SK-N-SH (cell line): Measurements from ENCODE around the gene CUL1. TPM values are rescaled to one million over a fixed set of nuclear protein-coding genes. Genes with fewer than 3 reads are reported as not detected.

Experiments used
- CTCF ChIA-PET: fragments of 300-600, 350-600 bp; formaldehyde crosslinking; extraction: SDS; loops from one replicate; lab custom pipeline; 2021; lab: Yijun Ruan, JAX
- POLR2A ChIA-PET: fragments of 350-600 bp; sonication (Branson Sonifier 250); formaldehyde crosslinking; extraction: SDS; loops from one replicate; lab custom pipeline; 2020; ENCODE audit warnings: antibody characterized with exemption, inconsistent platforms; lab: Yijun Ruan, JAX
- DNase-seq: peaks from one replicate; pipeline ENCODE4 v3.0.0; 2012
- H2AFZ ChIP-seq: fragments of 200-600 bp; sonication (generic); 2 replicates; pipeline ENCODE4 v1.8.1; 2016; ENCODE audit warnings: antibody characterized with exemption, mild to moderate bottlenecking, low read depth
- H3F3A ChIP-seq: fragments of 200-600 bp; sonication (generic); replicated peaks from 2 replicates; pipeline ENCODE3; 2016; ENCODE audit warnings: antibody characterized with exemption, mild to moderate bottlenecking; ENCODE audit not compliant: insufficient read depth
- H3K27ac ChIP-seq, 2 experiments: fragments of 200-500 bp in 1 of 2; fragments of 200-600 bp in 1 of 2; sonication (Bioruptor generic) in 1 of 2; sonication (generic), shearing (Covaris generic) in 1 of 2; 2 replicates each; pipeline versions ENCODE4 v1.5.1 to v1.6.1; 2014 to 2016; ENCODE audit warnings: low read depth in 2 of 2, inconsistent platforms in 1 of 2, low read length in 1 of 2, mild to moderate bottlenecking in 1 of 2, mixed read lengths in 1 of 2
- H3K27me3 ChIP-seq: fragments of 200-600 bp; sonication (generic), shearing (Covaris generic); 2 replicates; pipeline ENCODE4 v1.6.1; 2016; ENCODE audit warnings: mixed run types; ENCODE audit not compliant: insufficient read depth
- H3K36me3 ChIP-seq, 2 experiments: fragments of 200-500 bp in 1 of 2; fragments of 200-600 bp in 1 of 2; sonication (Bioruptor generic) in 1 of 2; sonication (generic) in 1 of 2; replicated peaks in 1 of 2; 2 replicates each; pipeline versions ENCODE3 to v1.5.1; 2014 to 2016; ENCODE audit warnings: low read length in 1 of 2, mild to moderate bottlenecking in 1 of 2; ENCODE audit not compliant: insufficient read depth in 2 of 2, control insufficient read depth in 1 of 2
- H3K4me1 ChIP-seq, 2 experiments: fragments of 200-500 bp in 1 of 2; fragments of 200-600 bp in 1 of 2; sonication (Bioruptor generic) in 1 of 2; sonication (generic), shearing (Covaris generic) in 1 of 2; 2 replicates each; pipeline versions ENCODE4 v1.5.1 to v1.6.1; 2014 to 2016; ENCODE audit warnings: low read depth in 1 of 2, low read length in 1 of 2, mixed run types in 1 of 2; ENCODE audit not compliant: insufficient read depth in 2 of 2, control insufficient read depth in 1 of 2
- H3K4me2 ChIP-seq: fragments of 200-600 bp; sonication (generic), shearing (Covaris generic); 2 replicates; pipeline ENCODE4 v1.6.1; 2017; ENCODE audit warnings: mixed run types
- H3K4me3 ChIP-seq, 2 experiments: fragments of 200-500 bp in 1 of 2; fragments of 200-600 bp in 1 of 2; sonication (Bioruptor generic) in 1 of 2; sonication (generic), shearing (Covaris generic) in 1 of 2; 2 replicates each; pipeline versions ENCODE4 v1.5.1 to v1.8.1; 2014 to 2016; ENCODE audit warnings: low read depth in 2 of 2, inconsistent platforms in 1 of 2, low read length in 1 of 2, mild to moderate bottlenecking in 1 of 2, mixed read lengths in 1 of 2, moderate library complexity in 1 of 2
- H3K79me2 ChIP-seq: fragments of 200-600 bp; sonication (generic); 2 replicates; pipeline ENCODE4 v1.8.1; 2017; ENCODE audit warnings: mild to moderate bottlenecking; ENCODE audit not compliant: insufficient read depth
- H3K9ac ChIP-seq: fragments of 200-600 bp; sonication (generic); 2 replicates; pipeline ENCODE4 v1.6.1; 2017; ENCODE audit warnings: mixed run types
- H3K9me2 ChIP-seq: fragments of 200-600 bp; sonication (generic); 2 replicates; pipeline ENCODE4 v1.6.1; 2017; ENCODE audit warnings: mixed run types
- H3K9me3 ChIP-seq: fragments of 200-600 bp; sonication (generic); 2 replicates; pipeline ENCODE4 v1.6.1; 2017; ENCODE audit warnings: mixed run types, mild to moderate bottlenecking, moderate library complexity
- H4K20me1 ChIP-seq: fragments of 200-600 bp; sonication (generic); 2 replicates; pipeline ENCODE4 v1.6.1; 2017; ENCODE audit warnings: mild to moderate bottlenecking, mixed run types; ENCODE audit not compliant: insufficient read depth
- EP300 ChIP-seq, 2 experiments: IDR thresholded peaks; 2 replicates each; pipeline versions ENCODE4 v1.4.0 to v1.6.1; 2012; ENCODE audit warnings: borderline replicate concordance in 1 of 2, low read depth in 1 of 2, low read length in 1 of 2
- EZH2phosphoT487 ChIP-seq: fragments of 200-600 bp; sonication (generic); IDR thresholded peaks from 2 replicates; pipeline ENCODE4 v1.6.1; 2017; ENCODE audit warnings: low read depth, mixed run types, mild to moderate bottlenecking, antibody characterized with exemption, moderate library complexity, borderline replicate concordance
- FOXJ3 ChIP-seq: sonication (generic); formaldehyde crosslinking; IDR thresholded peaks from 2 replicates; pipeline ENCODE4 v1.5.1; 2020; ENCODE audit warnings: mild to moderate bottlenecking, missing genetic modification reagents
- FOXM1 ChIP-seq: IDR thresholded peaks from 2 replicates; pipeline ENCODE4 v1.4.0; 2012; ENCODE audit warnings: low read depth, mild to moderate bottlenecking
- GABPA ChIP-seq: IDR thresholded peaks from 2 replicates; pipeline ENCODE4 v1.4.0; 2012; ENCODE audit warnings: low read depth, mild to moderate bottlenecking
- GATA2 ChIP-seq: sonication (generic); formaldehyde crosslinking; IDR thresholded peaks from 2 replicates; pipeline ENCODE4 v1.5.0; 2020; ENCODE audit warnings: mild to moderate bottlenecking, missing genetic modification reagents
- JUND ChIP-seq: IDR thresholded peaks from 2 replicates; pipeline ENCODE4 v1.4.0; 2012
- NFIC ChIP-seq: IDR thresholded peaks from 2 replicates; pipeline ENCODE4 v1.4.0; 2012; ENCODE audit warnings: borderline replicate concordance
- NRF1 ChIP-seq: IDR thresholded peaks from 2 replicates; pipeline ENCODE4 v1.6.1; 2012; ENCODE audit warnings: low read depth, mild to moderate bottlenecking, low read length
- RAD21 ChIP-seq: IDR thresholded peaks from 2 replicates; pipeline ENCODE4 v1.6.1; 2012; ENCODE audit warnings: mild to moderate bottlenecking, low read length
- RCOR1 ChIP-seq: fragments of 150-350 bp; IDR thresholded peaks from 2 replicates; pipeline ENCODE4 v1.6.1; 2017; ENCODE audit warnings: antibody characterized with exemption, low read length
- RXRA ChIP-seq: IDR thresholded peaks from 2 replicates; pipeline ENCODE4 v1.4.0; 2012; ENCODE audit warnings: low read depth, mild to moderate bottlenecking, borderline replicate concordance
- SMC3 ChIP-seq: IDR thresholded peaks from 2 replicates; pipeline ENCODE4 v1.6.1; 2012; ENCODE audit warnings: low read depth, low read length, improper control_type of control experiment
- YY1 ChIP-seq: IDR thresholded peaks from 2 replicates; pipeline ENCODE4 v1.4.0; 2012; ENCODE audit warnings: low read depth, mild to moderate bottlenecking
- WGBS: methylation state at CpG from one replicate; pipeline ENCODE4 v1.1.6; 2017; ENCODE audit warnings: low lambda C conversion rate; 5-methylcytosine and 5-hydroxymethylcytosine counted together
- polyA plus RNA-seq, 3 experiments: library from polyadenylated mRNA; depleted of rRNA; stranded (reverse); fragments of >200 nt; gene quantifications; 2 replicates each; pipeline ENCODE4 v1.2.3, GENCODE V29; 2012
- TF ChIP-seq, protein P1 (sequence below): IDR thresholded peaks from 2 replicates; pipeline ENCODE4 v1.4.0; 2012; ENCODE audit warnings: low read depth
- TF ChIP-seq, protein P2 (sequence below): fragments of 150-350 bp; IDR thresholded peaks from 2 replicates; pipeline ENCODE4 v1.6.1; 2016; ENCODE audit warnings: mild to moderate bottlenecking, low read depth, low read length
- TF ChIP-seq, protein P3 (sequence below): IDR thresholded peaks from 2 replicates; pipeline ENCODE4; 2012

The CUL1 gene
- polyA plus RNA-seq, 1 of the 3 experiments (the other 2 are of a cell fraction), result 45.2 TPM

DNA sequence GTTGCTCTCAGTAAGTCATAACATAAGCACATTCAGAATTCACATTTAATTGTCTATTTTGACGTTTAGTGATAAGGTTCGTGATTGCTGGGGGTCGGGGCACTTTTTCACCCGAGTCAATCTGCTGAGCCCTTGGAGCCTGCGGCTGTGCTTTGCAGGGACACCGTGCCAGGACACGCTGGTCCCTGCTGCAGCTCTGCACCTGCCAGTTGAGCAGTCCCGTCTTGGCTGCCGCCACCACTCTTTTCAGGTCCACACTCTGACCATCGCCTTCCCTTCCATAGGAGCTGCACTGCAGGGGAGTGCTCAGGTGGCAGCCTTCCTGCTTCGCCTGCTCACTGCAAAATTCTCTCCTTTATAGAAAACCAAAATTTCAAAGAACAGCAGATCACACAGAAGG lies 36.4 kb downstream of the CUL1 start:
- no peak overlapping the region for H3K9ac ChIP-seq
- H3K27me3 ChIP-seq, result no peaks in the 10 kb centered on the region
- H3K79me2 ChIP-seq, result peaks cover 98% of the 10 kb centered on the region
- peaks cover 57% of the 10 kb centered on the region for H4K20me1 ChIP-seq
- no peak overlapping the region for H3K4me3 ChIP-seq
- no peak overlapping the region for H2AFZ ChIP-seq
- peaks cover 7 to 17% of the 10 kb centered on the region in 2 experiments; a peak in 2 of 4 replicates for H3K4me1 ChIP-seq
- DNase-seq, result no peak
- 96% methylated on average over 11 of the region's 11 CpGs for whole genome bisulfite sequencing
- H3F3A ChIP-seq, result peaks cover 21% of the 10 kb centered on the region
- H3K9me3 ChIP-seq, result no peaks in the 10 kb centered on the region
- POLR2A ChIA-PET, result no interaction called here
- CTCF ChIA-PET, result no interaction called here
- H3K27ac ChIP-seq, result no peak overlapping the region
- H3K36me3 ChIP-seq, result peaks cover 55 to 59% of the 10 kb centered on the region in 2 experiments
- no peaks in the 10 kb centered on the region for H3K9me2 ChIP-seq
- H3K4me2 ChIP-seq, result no peak overlapping the region
- no peak for TF ChIP-seq RAD21
- TF ChIP-seq EZH2phosphoT487, result no peak
- no peak for TF ChIP-seq RXRA
- TF ChIP-seq, protein P1, sequence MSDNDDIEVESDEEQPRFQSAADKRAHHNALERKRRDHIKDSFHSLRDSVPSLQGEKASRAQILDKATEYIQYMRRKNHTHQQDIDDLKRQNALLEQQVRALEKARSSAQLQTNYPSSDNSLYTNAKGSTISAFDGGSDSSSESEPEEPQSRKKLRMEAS, result no peak
- no peak for TF ChIP-seq RCOR1
- no peak for TF ChIP-seq FOXM1
- no peak for TF ChIP-seq EP300 (IDR thresholded peaks at IDR 0.05; ENCODE audit: borderline replicate concordance in 1 of 2, low read depth in 1 of 2, low read length in 1 of 2)
- TF ChIP-seq, protein P2, sequence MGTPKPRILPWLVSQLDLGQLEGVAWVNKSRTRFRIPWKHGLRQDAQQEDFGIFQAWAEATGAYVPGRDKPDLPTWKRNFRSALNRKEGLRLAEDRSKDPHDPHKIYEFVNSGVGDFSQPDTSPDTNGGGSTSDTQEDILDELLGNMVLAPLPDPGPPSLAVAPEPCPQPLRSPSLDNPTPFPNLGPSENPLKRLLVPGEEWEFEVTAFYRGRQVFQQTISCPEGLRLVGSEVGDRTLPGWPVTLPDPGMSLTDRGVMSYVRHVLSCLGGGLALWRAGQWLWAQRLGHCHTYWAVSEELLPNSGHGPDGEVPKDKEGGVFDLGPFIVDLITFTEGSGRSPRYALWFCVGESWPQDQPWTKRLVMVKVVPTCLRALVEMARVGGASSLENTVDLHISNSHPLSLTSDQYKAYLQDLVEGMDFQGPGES, result no peak
- TF ChIP-seq, protein P3, sequence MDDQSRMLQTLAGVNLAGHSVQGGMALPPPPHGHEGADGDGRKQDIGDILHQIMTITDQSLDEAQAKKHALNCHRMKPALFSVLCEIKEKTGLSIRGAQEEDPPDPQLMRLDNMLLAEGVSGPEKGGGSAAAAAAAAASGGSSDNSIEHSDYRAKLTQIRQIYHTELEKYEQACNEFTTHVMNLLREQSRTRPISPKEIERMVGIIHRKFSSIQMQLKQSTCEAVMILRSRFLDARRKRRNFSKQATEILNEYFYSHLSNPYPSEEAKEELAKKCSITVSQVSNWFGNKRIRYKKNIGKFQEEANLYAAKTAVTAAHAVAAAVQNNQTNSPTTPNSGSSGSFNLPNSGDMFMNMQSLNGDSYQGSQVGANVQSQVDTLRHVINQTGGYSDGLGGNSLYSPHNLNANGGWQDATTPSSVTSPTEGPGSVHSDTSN, result no peak
- no peak for TF ChIP-seq NFIC
- TF ChIP-seq JUND, result no peak
- no peak for TF ChIP-seq NRF1
- no peak for TF ChIP-seq YY1
- TF ChIP-seq FOXJ3, result no peak
- no peak for TF ChIP-seq SMC3

DNA sequence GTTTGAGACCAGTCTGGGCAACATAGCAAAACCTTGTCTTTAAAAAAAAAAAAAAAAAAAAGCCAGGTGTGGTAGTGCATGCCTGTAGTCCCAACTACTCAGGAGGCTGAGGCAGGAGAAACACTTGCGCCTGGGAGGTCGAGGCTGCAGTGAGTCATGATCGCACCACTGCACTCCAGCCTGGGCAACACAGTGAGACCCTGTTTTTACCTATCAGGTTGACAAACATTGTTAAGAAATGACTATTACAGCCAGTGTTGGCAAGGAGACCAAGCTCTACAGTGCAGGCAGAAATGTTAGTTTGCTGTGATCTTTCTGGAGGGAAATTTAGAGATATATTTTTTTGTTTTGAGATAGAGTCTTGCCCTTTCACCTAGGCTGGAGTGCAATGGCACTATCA lies 37.3 kb downstream of the CUL1 start:
- no peak for DNase-seq
- Histone ChIP-seq H2AFZ (no peak overlapping the region), H3K4me1 (peaks cover 7 to 13% of the 10 kb centered on the region in 2 experiments; a peak in 2 of 4 replicates), H3K36me3 (peaks cover 58 to 60% of the 10 kb centered on the region in 2 experiments), H3K9me3 (no peaks in the 10 kb centered on the region), H3K27ac (no peak overlapping the region), H3K4me2 (no peak overlapping the region), H3K9me2 (no peaks in the 10 kb centered on the region), H3K4me3 (no peak overlapping the region), H3K27me3 (no peaks in the 10 kb centered on the region), H3F3A (peaks cover 18% of the 10 kb centered on the region), H4K20me1 (peaks cover 52% of the 10 kb centered on the region), H3K9ac (no peak overlapping the region), H3K79me2 (peaks cover 98% of the 10 kb centered on the region)
- CTCF ChIA-PET, result interaction anchor here (0.9 to 1.1 kb wide), 2 partner anchors 17 to 161 kb away, joined by 3 read pairs; no protein-coding TSS in a partner anchor
- TF ChIP-seq GATA2 (CRISPR knock-in tag), result no peak
- TF ChIP-seq GABPA, result no peak
- POLR2A ChIA-PET, result no interaction called here
- 94% methylated on average over 3 of the region's 3 CpGs for WGBS
